K562 (cell line): ENCODE data around the gene ITLN1. TPM values are rescaled to one million over a fixed set of nuclear protein-coding genes. Genes with fewer than 3 reads are reported as not detected.

Experiments
- ATAC-seq: fragments of 200-7000 bp; cut with Tn5 transposase; 3 replicates; pipeline ENCODE4 v1.9.1; 2020; ENCODE audit warnings: moderate library complexity
- BruUV-seq: library from RNA; stranded (reverse); fragments of 400-500 nt; replicated peaks from 2 replicates; lab custom pipeline; 2021; lab: Mats Ljungman, UMichigan
- CTCF ChIA-PET: fragments of 300-600 bp; formaldehyde crosslinking; extraction: SDS; loops from one replicate; lab custom pipeline; 2021; ENCODE audit warnings: low intra/inter-chr PET ratio; lab: Yijun Ruan, JAX
- POLR2A ChIA-PET: fragments of 300-600, 350-650 bp; sonication (Branson Sonifier 250); formaldehyde crosslinking; extraction: SDS; loops from one replicate; lab custom pipeline; 2021; ENCODE audit warnings: antibody characterized with exemption, inconsistent platforms; lab: Yijun Ruan, JAX
- DNase-seq, 4 experiments: peaks; one replicate each; pipeline versions ENCODE4 v3.0.0 to v3.0.0-alpha.2; 2011 to 2018; ENCODE audit warnings: low spot score in 3 of 4, mixed read lengths in 3 of 4; ENCODE audit errors: extremely low read depth in 1 of 4
- FAIRE-seq: peaks from 2 replicates; lab custom pipeline; 2011; peaks lifted over from hg19 to GRCh38; lab: Jason Lieb, UNC
- H2AFZ ChIP-seq: 2 replicates; pipeline ENCODE4 v1.6.0; 2011; ENCODE audit warnings: low read depth, low read length, control low read depth, inconsistent platforms
- H3K27ac ChIP-seq: fragments of 200-600 bp; 3 replicates; pipeline ENCODE4 v1.8.0; 2011; ENCODE audit warnings: low read depth, mild to moderate bottlenecking, control low read depth, inconsistent platforms, low read length, moderate library complexity, mixed read lengths; ENCODE audit errors: extremely low read depth
- H3K27me3 ChIP-seq, 2 experiments: fragments of 300-600 bp in 1 of 2; 2 replicates in 1 of 2; 3 replicates in 1 of 2; pipeline versions ENCODE4 v1.6.0 to v1.8.0; 2011; ENCODE audit warnings: inconsistent platforms in 2 of 2, low read length in 2 of 2, mild to moderate bottlenecking in 1 of 2, mixed read lengths in 1 of 2, moderate library complexity in 1 of 2; ENCODE audit not compliant: control insufficient read depth in 2 of 2, insufficient read depth in 2 of 2
- H3K36me3 ChIP-seq: fragments of 300-600 bp; 3 replicates; pipeline ENCODE4 v1.8.0; 2011; ENCODE audit warnings: mild to moderate bottlenecking, low read length, inconsistent platforms; ENCODE audit not compliant: control insufficient read depth, insufficient read depth
- H3K4me1 ChIP-seq, 2 experiments: fragments of 200-600 bp in 1 of 2; replicated peaks in 1 of 2; 2 replicates in 1 of 2; 3 replicates in 1 of 2; pipeline versions ENCODE4 v1.5.1 to v1.8.0; 2011; ENCODE audit warnings: inconsistent platforms in 2 of 2, low read length in 2 of 2, mild to moderate bottlenecking in 1 of 2, mixed read lengths in 1 of 2, moderate library complexity in 1 of 2; ENCODE audit not compliant: control insufficient read depth in 2 of 2, insufficient read depth in 2 of 2
- H3K4me2 ChIP-seq: 2 replicates; pipeline ENCODE4 v1.6.1; 2011; ENCODE audit warnings: low read length, control low read depth, inconsistent platforms, mixed read lengths; ENCODE audit not compliant: insufficient read depth
- H3K4me3 ChIP-seq: fragments of 200-600 bp; sonication (generic), shearing (Covaris generic); 2 replicates; pipeline ENCODE4 v1.5.1; 2016; ENCODE audit warnings: control low read depth, inconsistent platforms
- H3K79me2 ChIP-seq: fragments of 200-600 bp; 3 replicates; pipeline ENCODE4 v1.8.0; 2011; ENCODE audit warnings: low read length, inconsistent platforms; ENCODE audit not compliant: control insufficient read depth, insufficient read depth
- H3K9ac ChIP-seq, 2 experiments: 2 replicates each; pipeline versions ENCODE4 v1.6.0 to v1.6.1; 2011; ENCODE audit warnings: low read depth in 2 of 2, low read length in 2 of 2, control low read depth in 1 of 2, inconsistent platforms in 1 of 2, mild to moderate bottlenecking in 1 of 2, mixed read lengths in 1 of 2; ENCODE audit not compliant: insufficient read depth in 1 of 2
- H3K9me1 ChIP-seq: one replicate; pipeline ENCODE4 v1.6.0; 2011; ENCODE audit warnings: inconsistent platforms, mild to moderate bottlenecking, low read length, moderate library complexity; ENCODE audit not compliant: control insufficient read depth, insufficient read depth
- H3K9me3 ChIP-seq: replicated peaks from 2 replicates; pipeline ENCODE4 v1.5.1; 2011; ENCODE audit warnings: low read depth, low read length, inconsistent platforms; ENCODE audit not compliant: control insufficient read depth, insufficient read depth
- H4K20me1 ChIP-seq: replicated peaks from 2 replicates; pipeline ENCODE4 v1.6.1; 2011; ENCODE audit warnings: low read length, inconsistent platforms, mixed read lengths; ENCODE audit not compliant: control insufficient read depth, insufficient read depth
- EP300 ChIP-seq: IDR thresholded peaks from 2 replicates; pipeline ENCODE4 v1.6.1; 2012; ENCODE audit warnings: low read length, improper control_type of control experiment
- GATA2 ChIP-seq: sonication (generic); formaldehyde crosslinking; IDR thresholded peaks from 2 replicates; pipeline ENCODE4 v1.4.0; 2020; ENCODE audit warnings: mild to moderate bottlenecking, missing genetic modification reagents
- ZNF274 ChIP-seq: IDR thresholded peaks from 2 replicates; pipeline ENCODE4 v1.6.1; 2011; ENCODE audit warnings: low read depth, mild to moderate bottlenecking, low read length, moderate library complexity, borderline replicate concordance
- WGBS: fragments of 100-300 bp; shearing (Covaris generic); methylation state at CpG from one replicate; pipeline ENCODE4 v1.1.6; 2016; ENCODE audit warnings: low coverage, mixed read lengths; ENCODE audit not compliant: insufficient coverage; ENCODE audit errors: missing lambda C conversion rate; 5-methylcytosine and 5-hydroxymethylcytosine counted together
- in situ Hi-C: fragments of 300-500 bp; cut with MboI; formaldehyde crosslinking; loops from 4 replicates; pipeline ENCODE4 v1.15.0; 2018; ENCODE audit warnings: inconsistent platforms, mixed read lengths
- intact Hi-C: fragments of 100-400 bp; cut with micrococcal nuclease; formaldehyde crosslinking; loops from 2 replicates; pipeline ENCODE4 v1.14.2; 2022
- polyA plus RNA-seq, 8 experiments: library from polyadenylated mRNA; depleted of rRNA in 4 of 8; stranded (reverse) in 5 of 8; unstranded in 3 of 8; fragments of >200 nt; fragmentation: Nextera tagmentation in 2 of 8; fragmentation: Illumina TruSeq in 1 of 8; extraction: Ambion mirVana in 2 of 8; extraction: Trizol in 1 of 8; gene quantifications; 2 replicates each; pipeline versions ENCODE4 v1.2.1 to v1.2.3, GENCODE V29; 2011 to 2014; ENCODE audit warnings: inconsistent platforms in 1 of 8, missing spikeins in 1 of 8
- total RNA-seq, 7 experiments: library from RNA; depleted of rRNA in 6 of 7; stranded (reverse); fragments of >200 nt in 6 of 7; fragmentation: Illumina TruSeq in 2 of 7; extraction: Trizol in 2 of 7; gene quantifications; 2 replicates each; pipeline versions ENCODE4 v1.2.1 to v1.2.3, GENCODE V29; 2011 to 2021; ENCODE audit warnings: low replicate concordance in 1 of 7
- TF ChIP-seq, protein P1 (sequence below): sonication (generic); formaldehyde crosslinking; IDR thresholded peaks from 2 replicates; pipeline ENCODE4 v1.8.0; 2022; ENCODE audit warnings: missing genetic modification reagents, mild to moderate bottlenecking, borderline replicate concordance
- TF ChIP-seq, protein P2 (sequence below): sonication (generic); formaldehyde crosslinking; IDR thresholded peaks from 2 replicates; pipeline ENCODE4 v1.8.0; 2022; ENCODE audit warnings: mild to moderate bottlenecking, missing genetic modification reagents

ITLN1 gene
- total and polyA plus RNA-seq, 9 of the 15 experiments (the other 6 are each of a cell fraction or from before 2014, with no cell fraction given): not detected

- TF ChIP-seq GATA2 (CRISPR knock-in tag): no peak
- TF ChIP-seq, all 486 proteins: peak for 0
Observed at GRCh38 chr1:160864173-160864572, 20.8 kb downstream of the ITLN1 start (continued).

DNA sequence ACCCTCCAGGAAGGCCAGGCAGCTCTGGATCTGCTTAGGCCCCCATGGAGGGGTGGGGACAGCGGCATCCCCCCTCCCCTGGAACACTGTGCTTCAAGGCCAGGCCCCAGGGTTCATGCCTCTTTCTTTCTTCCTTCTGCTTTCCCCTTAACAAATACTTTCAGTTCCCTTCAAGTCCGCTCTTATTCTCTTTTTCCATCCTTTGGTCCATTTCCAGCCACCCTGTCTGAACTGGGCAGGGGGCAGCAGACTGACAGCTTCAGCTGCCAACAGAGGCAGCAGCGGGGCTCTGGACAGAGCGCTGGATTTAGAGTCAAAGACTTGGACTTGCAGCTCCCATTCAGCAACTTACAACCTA, 21.2 kb downstream of the ITLN1 start:
- Histone ChIP-seq H3K36me3 (no peaks in the 10 kb centered on the region), H3K27ac (no peak overlapping the region), H3K27me3 (peaks cover 4 to 27% of the 10 kb centered on the region in 2 experiments; a peak in 4 of 5 replicates), H3K79me2 (no peaks in the 10 kb centered on the region), H3K9me1 (no peaks in the 10 kb centered on the region), H3K4me3 (no peak overlapping the region), H3K4me2 (no peak overlapping the region), H3K9me3 (no peaks in the 10 kb centered on the region), H3K4me1 (no peaks in the 10 kb centered on the region), H3K9ac (no peak overlapping the region), H2AFZ (no peak overlapping the region), H4K20me1 (0 out of 2 replicates have a peak, but pooled peaks cover 2% of the 10 kb centered on the region)
- DNase-seq (no peak), FAIRE-seq (no peak), ATAC-seq (no peak)
- intact Hi-C loops: no loop called here
- WGBS: 0% methylated on average over 4 of the region's 4 CpGs
- ChIA-PET CTCF (no interaction called here), POLR2A (interaction anchor here (0.7 to 0.8 kb wide), 2 partner anchors 14 to 29 kb away, joined by 3 to 4 read pairs; no protein-coding TSS in a partner anchor)
- in situ Hi-C loops: no loop called here
- TF ChIP-seq EP300 (no peak), ZNF274 (no peak)
- TF ChIP-seq, protein P1, sequence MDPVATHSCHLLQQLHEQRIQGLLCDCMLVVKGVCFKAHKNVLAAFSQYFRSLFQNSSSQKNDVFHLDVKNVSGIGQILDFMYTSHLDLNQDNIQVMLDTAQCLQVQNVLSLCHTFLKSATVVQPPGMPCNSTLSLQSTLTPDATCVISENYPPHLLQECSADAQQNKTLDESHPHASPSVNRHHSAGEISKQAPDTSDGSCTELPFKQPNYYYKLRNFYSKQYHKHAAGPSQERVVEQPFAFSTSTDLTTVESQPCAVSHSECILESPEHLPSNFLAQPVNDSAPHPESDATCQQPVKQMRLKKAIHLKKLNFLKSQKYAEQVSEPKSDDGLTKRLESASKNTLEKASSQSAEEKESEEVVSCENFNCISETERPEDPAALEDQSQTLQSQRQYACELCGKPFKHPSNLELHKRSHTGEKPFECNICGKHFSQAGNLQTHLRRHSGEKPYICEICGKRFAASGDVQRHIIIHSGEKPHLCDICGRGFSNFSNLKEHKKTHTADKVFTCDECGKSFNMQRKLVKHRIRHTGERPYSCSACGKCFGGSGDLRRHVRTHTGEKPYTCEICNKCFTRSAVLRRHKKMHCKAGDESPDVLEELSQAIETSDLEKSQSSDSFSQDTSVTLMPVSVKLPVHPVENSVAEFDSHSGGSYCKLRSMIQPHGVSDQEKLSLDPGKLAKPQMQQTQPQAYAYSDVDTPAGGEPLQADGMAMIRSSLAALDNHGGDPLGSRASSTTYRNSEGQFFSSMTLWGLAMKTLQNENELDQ: no peak
- TF ChIP-seq, protein P2, sequence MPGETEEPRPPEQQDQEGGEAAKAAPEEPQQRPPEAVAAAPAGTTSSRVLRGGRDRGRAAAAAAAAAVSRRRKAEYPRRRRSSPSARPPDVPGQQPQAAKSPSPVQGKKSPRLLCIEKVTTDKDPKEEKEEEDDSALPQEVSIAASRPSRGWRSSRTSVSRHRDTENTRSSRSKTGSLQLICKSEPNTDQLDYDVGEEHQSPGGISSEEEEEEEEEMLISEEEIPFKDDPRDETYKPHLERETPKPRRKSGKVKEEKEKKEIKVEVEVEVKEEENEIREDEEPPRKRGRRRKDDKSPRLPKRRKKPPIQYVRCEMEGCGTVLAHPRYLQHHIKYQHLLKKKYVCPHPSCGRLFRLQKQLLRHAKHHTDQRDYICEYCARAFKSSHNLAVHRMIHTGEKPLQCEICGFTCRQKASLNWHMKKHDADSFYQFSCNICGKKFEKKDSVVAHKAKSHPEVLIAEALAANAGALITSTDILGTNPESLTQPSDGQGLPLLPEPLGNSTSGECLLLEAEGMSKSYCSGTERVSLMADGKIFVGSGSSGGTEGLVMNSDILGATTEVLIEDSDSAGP (CRISPR knock-in tag): no peak
- BruUV-seq: no TSS peak
